GM19035 (cell line): Measurements from ENCODE around the gene ATL2.
"Not testable (repeated sequence)": the region's sequence is repeated elsewhere in the genome, so short reads cannot be mapped to it uniquely, and the experiment has no call there.

Source experiments
- ATAC-seq: cut with Tn5 transposase; IDR thresholded peaks from one replicate; pipeline ENCODE4 v1.9.1; 2021; ENCODE audit not compliant: unreplicated experiment

Gene ATL2

DNA sequence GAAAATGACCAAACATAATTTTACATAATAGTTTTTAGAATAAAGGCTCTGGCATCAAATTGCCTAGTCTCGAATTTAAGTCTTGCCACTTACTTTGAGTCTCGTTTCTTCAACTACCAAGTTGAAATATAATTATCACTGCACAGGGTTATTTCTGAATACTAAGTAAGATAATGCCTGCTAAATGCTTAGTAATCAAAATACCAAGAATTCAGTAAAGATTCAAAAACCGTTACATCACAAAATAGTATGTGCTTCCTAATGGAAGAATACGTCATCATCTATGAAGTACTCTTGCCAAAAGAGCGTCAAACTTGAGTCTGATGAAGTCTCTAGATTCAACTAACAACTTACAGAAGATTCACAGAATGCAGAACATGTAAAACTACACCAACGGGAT lies 40.5 kb downstream of the ATL2 start:
- no peak for ATAC-seq

- ATAC-seq = no peak
Observed at GRCh38 chr2:38330754-38331153, 46.3 kb downstream of the ATL2 start.

- no peak for ATAC-seq
Observed at GRCh38 chr2:38327580-38327979, 49.5 kb downstream of the ATL2 start.

GRCh38 chr2:38323623-38324022 lies 53.5 kb downstream of the ATL2 start:
- ATAC-seq = no peak

DNA sequence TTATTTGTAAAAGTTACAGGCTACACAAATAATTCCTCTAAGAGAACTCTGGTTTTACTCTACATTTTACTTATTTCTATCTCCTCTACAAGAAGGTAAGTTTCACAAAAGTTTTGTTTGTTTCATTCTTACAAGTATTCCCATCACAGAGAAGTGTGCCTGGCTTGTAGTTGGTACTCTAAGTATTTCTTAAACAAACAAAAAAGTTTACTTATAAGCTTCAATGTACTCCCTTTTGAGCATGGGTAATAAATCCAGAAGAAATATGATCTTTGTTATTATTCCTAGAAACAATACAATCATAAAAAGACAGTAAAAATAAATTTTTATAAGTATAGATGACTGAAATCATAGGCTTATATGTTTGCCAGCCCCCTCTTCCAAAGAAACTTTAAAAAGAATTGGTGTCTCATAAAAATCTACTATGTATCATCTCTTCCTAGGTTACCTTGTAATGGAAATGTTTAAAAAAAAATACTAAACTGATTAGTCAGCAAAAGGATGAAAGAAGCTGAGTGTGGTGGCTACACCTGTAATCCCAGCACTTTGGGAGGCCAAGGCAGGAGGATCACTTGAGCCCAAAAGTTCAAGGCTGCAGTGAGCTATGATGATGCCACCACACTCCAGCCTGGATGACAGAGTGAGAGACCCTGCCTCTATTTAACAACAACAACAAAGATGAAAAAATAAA lies 54.7 kb downstream of the ATL2 start:
- ATAC-seq = no peak

DNA sequence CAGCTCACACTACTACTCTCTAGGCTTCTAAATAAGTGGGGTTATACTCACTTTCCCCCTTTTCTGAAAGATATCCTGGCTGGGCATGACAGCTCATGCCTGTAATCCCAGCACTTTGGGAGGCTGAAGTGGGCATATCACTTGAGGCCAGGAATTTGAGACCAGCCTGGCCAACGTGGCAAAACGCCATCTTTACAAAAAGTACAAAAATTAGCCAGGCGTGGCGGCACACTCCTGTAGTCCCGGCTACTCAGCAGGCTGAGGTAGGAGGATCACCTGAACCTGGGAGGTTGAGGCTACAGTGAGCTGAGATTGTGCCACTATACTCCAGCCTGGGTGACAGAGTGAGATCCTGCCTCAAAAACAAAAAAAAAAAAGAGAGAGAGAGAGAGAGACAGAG lies 57.8 kb downstream of the ATL2 start:
- ATAC-seq = not testable (repeated sequence)

- no peak for ATAC-seq
Observed at GRCh38 chr2:38317725-38318124, 59.3 kb downstream of the ATL2 start.

DNA sequence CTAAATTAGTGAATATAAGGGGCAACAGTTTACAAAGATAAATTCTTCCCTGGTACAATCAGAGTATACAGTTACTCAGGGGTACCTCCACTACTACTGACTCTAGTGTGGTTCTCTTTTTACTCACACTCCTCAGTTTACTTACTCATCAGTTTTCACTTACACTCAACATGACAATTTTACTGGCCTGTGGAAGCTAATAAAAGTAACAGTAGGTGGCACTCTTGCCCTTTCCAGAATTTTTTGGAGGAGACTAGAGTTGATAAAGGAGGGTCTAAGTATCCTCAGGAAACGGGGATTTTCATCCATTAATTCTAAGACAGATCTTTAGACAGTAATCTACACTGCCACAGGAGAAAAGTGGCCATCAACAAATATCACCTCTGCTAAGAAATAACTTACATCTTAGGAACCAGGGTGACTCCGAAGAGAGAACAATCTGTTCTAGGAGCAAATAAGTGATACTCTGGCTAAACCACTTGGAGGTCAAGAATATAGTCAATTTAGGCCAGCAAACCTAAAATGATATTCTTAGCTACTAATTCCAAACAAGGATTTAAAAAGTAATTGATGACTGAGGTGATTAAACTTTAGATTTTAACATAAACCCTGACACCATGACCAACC lies 61.3 kb downstream of the ATL2 start:
- no peak for ATAC-seq

DNA sequence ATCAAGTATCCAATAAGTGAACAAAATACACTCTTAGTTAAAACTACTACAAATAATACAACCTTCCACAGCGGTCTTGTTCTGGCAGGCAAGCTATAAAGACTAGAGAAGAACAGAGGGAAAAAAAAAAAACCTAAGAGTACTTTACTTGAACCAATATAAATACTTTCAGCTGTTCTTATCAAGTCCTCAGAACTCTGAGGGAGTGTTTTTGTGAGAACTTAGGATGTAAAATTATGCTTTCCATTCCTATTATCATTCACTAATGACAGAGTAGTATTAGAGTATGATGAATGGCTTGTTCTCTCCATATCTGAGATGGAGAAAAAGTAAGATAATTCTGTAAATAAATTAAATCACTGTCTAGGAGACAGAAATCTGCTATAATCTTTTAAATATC lies 68.3 kb downstream of the ATL2 start:
- ATAC-seq = no peak

DNA sequence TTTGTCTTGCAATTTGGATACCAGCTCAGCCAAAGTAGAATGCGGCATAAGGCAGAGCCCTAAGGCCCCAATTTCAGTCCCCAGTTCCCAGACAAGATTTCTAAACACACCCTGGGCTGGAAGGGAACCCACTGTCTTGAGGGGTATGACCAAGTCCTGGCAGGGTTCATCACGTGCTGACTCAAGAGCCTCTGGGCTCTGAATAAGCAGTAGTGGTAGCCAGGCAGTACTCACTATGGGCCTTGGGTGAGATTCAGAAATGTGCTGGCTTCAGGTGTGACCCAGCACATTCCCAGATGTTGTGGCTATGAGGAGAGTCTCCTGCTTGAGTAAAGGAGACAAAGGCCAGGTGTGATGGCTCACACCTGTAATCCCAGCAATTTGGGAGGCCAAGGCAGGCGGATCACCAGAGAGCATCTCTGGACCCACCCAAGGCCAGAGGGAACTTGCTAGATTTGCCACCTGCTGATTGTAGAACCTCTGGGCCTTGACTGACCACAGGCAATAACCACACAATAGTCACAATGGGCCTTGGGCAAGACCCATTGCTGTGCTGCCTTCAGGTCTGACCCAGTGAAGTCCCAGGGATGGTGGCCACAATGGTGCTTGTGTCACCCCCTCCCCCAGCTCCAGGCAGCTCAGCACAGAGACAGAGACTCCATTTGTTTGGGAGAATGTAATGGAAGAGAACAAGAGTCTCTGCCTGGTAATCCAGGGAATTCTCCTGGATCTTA lies 74.9 kb downstream of the ATL2 start:
- no peak for ATAC-seq

GRCh38 chr2:38301340-38301968 lies 75.6 kb downstream of the ATL2 start:
- no peak for ATAC-seq

GRCh38 chr2:38298539-38298938 lies 78.5 kb downstream of the ATL2 start:
- ATAC-seq = no peak

- no peak for ATAC-seq
Observed at GRCh38 chr2:38296197-38296780, 80.8 kb downstream of the ATL2 start.

GRCh38 chr2:38294597-38294996 lies 82.5 kb downstream of the ATL2 start:
- no peak for ATAC-seq

DNA sequence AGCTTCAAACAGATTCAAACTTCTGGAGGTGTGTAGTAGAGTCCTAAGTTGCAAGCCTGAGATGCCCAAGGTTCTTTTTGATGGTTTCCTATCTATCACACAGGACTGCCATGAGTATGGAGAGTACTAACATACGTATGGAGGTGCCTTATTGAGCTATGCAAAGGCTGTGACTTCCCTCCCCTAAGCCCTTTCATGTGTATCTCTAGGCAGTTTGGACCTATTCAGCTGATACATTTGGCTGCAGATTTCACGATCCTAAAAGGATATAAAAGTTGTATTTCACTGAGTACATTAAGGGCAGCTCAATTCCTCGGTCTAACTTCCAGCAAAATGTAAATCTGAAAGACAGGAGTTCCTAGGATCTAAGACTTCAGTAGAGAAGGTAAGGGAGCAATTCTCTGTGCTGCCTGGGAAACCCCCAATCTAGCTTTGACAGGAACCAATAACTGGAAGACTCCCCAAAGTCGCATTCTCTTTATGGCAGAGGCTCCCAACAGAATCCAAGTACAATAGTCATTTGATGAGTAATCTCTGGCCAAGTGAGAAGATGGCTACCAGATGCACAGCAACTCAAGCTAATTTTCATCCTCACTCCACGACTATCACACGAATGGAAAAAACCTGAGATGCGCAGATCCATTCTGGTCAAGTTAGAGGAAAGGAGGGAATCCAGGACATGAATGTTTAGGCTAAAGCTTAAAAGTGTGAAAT lies 83.8 kb downstream of the ATL2 start:
- ATAC-seq = no peak

DNA sequence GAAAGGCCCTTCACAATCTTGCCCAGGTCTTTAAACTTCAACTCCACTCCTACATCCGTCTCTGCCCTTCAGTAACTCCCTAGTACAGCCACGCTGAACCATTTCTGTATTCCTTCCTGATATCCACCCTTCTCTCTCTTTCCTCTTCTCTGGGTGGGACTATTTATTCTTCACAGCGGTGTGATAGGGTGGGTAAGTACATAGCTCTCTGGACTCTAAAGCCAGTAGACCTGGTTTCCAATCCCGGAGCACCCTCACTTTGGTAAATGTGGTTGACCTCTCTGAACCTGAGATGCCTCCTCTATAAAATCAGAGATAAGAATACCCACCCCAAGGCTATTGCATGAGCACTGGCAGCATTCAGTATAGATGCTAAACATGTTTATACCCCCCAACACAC lies 86.7 kb downstream of the ATL2 start:
- no peak for ATAC-seq

- ATAC-seq = no peak
Observed at GRCh38 chr2:38284971-38285370, 92.1 kb downstream of the ATL2 start.

GRCh38 chr2:38281095-38281742 lies 95.9 kb downstream of the ATL2 start:
- no peak for ATAC-seq

DNA sequence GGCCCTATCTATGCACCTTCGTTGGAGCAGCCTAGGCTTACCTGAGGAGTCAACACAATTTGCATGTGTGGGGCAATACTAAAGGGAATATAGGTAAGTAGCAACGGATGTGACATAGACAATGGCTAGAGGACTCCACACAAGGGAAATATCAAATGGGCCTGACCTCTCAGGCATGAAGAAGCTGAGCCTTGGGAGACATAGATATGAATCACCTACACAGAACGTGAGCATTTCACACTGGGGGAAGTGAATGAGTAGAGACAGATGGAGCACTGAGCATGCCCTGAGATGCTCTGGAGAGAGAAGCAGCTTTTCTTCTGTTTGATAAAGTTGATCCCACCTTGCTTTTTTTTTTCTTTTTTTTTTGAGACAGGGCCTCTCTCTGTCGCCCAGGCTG lies 97.9 kb downstream of the ATL2 start:
- no peak for ATAC-seq

DNA sequence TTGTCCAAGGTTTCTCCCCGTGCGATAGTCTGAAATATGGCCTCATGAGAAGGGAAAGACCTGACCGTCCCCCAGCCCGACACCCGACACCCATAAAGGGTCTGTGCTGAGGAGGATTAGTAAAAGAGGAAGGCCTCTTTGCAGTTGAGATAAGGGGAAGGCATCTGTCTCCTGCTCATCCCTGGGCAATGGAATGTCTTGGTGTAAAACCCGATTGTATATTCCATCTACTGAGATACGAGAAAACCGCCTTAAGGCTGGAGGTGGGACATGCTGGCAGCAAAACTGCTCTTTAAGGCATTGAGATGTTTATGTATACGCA lies 99.0 kb downstream of the ATL2 start:
- ATAC-seq = not testable (repeated sequence)
